WERI-Rb-1 (cell line): ENCODE measurements around the gene RAB34.

Experiments
- DNase-seq: peaks from one replicate; pipeline ENCODE4 v3.0.0-alpha.2; 2020
- H3K27ac ChIP-seq: fragments of 250-450 bp; sonication (Bioruptor Pico); 2 replicates; pipeline ENCODE4 v1.5.1; 2020; ENCODE audit warnings: mild to moderate bottlenecking, moderate library complexity
- H3K27me3 ChIP-seq: fragments of 250-450 bp; sonication (Bioruptor Pico); 2 replicates; pipeline ENCODE4 v1.5.1; 2021; ENCODE audit warnings: mild to moderate bottlenecking, low read depth, moderate library complexity; ENCODE audit not compliant: insufficient read depth, severe bottlenecking
- H3K36me3 ChIP-seq: fragments of 250-450 bp; sonication (Bioruptor Pico); 2 replicates; pipeline ENCODE4 v1.5.1; 2020; ENCODE audit warnings: mild to moderate bottlenecking, moderate library complexity
- H3K4me3 ChIP-seq: 2 replicates; pipeline ENCODE4 v1.5.1; 2011; ENCODE audit warnings: low read depth, mild to moderate bottlenecking, control low read depth, low read length
- H3K9me3 ChIP-seq: fragments of 250-450 bp; sonication (Bioruptor Pico); 2 replicates; pipeline ENCODE4 v1.5.1; 2021; ENCODE audit warnings: mild to moderate bottlenecking, moderate library complexity; ENCODE audit not compliant: severe bottlenecking
- CTCF ChIP-seq: IDR thresholded peaks from 2 replicates; pipeline ENCODE4 v1.5.1; 2011; ENCODE audit warnings: low read depth, mild to moderate bottlenecking, control low read depth, inconsistent platforms, low read length

RAB34 gene

GRCh38 chr17:28684963-28685362 lies 32.7 kb downstream of the RAB34 start:
- TF ChIP-seq CTCF, result peak; percentile 81
- peak; percentile 82 for DNase-seq

GRCh38 chr17:28682655-28683054 lies 35.0 kb downstream of the RAB34 start:
- Histone ChIP-seq H3K4me3 (no peak overlapping the region), H3K9me3 (no peaks in the 10 kb centered on the region), H3K27me3 (no peaks in the 10 kb centered on the region), H3K36me3 (peaks cover 92% of the 10 kb centered on the region), H3K27ac (no peak overlapping the region)
- no peak for DNase-seq
- no peak for TF ChIP-seq CTCF

More at GRCh38 chr17:28684963-28685362, 32.7 kb downstream of the RAB34 start:
- H3K27me3 ChIP-seq, result no peaks in the 10 kb centered on the region
- no peaks in the 10 kb centered on the region for H3K9me3 ChIP-seq
- peaks cover 96% of the 10 kb centered on the region for H3K36me3 ChIP-seq
- peak overlapping the region; percentile 94 for H3K27ac ChIP-seq
- no peak overlapping the region for H3K4me3 ChIP-seq

GRCh38 chr17:28675980-28676379 lies 41.7 kb downstream of the RAB34 start:
- Histone ChIP-seq H3K9me3 (no peaks in the 10 kb centered on the region), H3K36me3 (peaks cover 96% of the 10 kb centered on the region), H3K27me3 (no peaks in the 10 kb centered on the region), H3K4me3 (no peak overlapping the region), H3K27ac (no peak overlapping the region)
- peak; percentile 53 for TF ChIP-seq CTCF
- DNase-seq, result no peak

GRCh38 chr17:28675490-28675889 lies 42.2 kb downstream of the RAB34 start:
- Histone ChIP-seq H3K27ac (no peak overlapping the region), H3K4me3 (no peak overlapping the region), H3K27me3 (no peaks in the 10 kb centered on the region), H3K9me3 (no peaks in the 10 kb centered on the region), H3K36me3 (peaks cover 94% of the 10 kb centered on the region)
- no peak for TF ChIP-seq CTCF
- no peak for DNase-seq

- no peak for TF ChIP-seq CTCF
- Histone ChIP-seq H3K27me3 (no peaks in the 10 kb centered on the region), H3K36me3 (peaks cover 85% of the 10 kb centered on the region), H3K4me3 (no peak overlapping the region), H3K27ac (no peak overlapping the region), H3K9me3 (no peaks in the 10 kb centered on the region)
- no peak for DNase-seq
Observed at GRCh38 chr17:28669918-28670317, 47.8 kb downstream of the RAB34 start.

GRCh38 chr17:28667870-28668269 lies 49.8 kb downstream of the RAB34 start:
- DNase-seq, result no peak
- no peak overlapping the region for H3K27ac ChIP-seq
- no peak overlapping the region for H3K4me3 ChIP-seq
- H3K9me3 ChIP-seq, result no peaks in the 10 kb centered on the region
- no peaks in the 10 kb centered on the region for H3K27me3 ChIP-seq
- TF ChIP-seq CTCF, result no peak
- H3K36me3 ChIP-seq, result peaks cover 76% of the 10 kb centered on the region
